ENCODE results near the gene NDUFB10.

Gene NDUFB10

DNA sequence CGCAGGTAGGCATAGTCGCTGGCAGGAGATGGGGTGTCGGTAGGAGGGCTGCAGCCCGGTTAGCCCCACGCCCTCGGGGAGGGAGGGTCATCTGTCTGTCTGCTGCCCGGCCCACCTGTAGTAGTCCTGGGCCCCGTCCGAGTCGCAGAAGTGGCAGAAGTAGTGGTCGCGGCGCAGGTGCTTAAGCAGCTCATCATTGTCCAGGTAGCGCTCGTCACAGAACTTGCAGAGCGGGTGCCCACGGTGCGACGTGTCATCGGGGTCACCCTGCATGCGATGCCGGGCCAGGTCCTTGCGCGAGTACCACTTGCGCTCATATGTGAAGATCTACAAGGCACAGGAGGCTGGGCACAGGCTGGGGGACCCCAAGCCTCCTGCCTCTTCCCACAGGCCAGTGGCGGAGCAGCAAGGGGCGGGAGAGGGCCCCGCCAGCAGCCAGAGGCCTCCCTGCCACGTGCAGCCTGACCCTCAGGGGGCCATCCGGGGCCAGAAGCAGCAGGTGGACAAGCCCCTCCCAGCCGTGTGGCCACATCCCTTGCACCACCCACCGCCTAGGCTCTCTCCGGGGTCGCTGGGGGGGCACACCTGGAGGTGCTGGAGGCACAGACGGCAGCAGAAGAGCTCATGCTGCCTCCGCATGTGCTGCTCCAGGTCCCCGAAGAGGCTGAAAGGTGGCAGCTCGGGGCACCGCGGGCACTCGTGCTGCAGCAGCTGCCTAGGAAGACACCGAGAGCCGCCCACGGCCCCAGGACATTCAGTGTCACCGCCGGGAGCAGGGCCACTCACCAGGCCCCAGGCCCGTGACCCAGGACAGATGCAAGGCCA is 43.3 kb downstream of the NDUFB10 start:
- DNase-seq (ENCODE audit: low read depth in 2 of 2) = no peak

DNA sequence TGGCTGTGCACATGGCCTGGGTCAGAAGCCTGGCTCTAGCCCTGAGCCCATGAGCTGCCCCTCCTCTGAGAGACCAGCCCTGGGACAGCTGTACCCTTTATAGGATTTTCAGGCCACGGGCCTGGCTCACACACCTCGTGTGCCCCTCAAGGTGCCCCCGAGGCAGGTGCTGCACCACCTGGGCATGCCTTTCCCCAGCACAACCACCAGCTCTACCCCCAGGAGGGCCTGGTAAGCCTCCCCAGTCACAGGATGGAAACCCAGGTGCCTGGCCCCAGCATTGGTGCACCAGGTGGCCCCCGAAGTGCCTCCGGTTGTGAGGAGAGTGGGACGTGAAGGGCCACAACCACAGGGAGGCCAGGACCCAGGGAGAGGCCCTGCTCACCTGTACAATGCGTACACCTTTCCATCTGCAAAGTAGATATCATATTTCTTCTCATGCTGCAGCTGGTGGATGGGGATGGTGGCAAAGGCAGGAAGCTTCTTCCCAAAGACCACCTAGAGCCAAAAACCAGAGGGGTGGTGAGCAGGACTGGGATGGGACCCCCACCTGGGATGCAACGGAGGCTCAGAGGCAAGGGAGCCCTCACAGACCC is 44.0 kb downstream of the NDUFB10 start:
- DNase-seq (ENCODE audit: low read depth in 2 of 2) = no peak

- peak; percentile 77 to 89 for DNase-seq (ENCODE audit: low read depth in 2 of 2)
Observed at GRCh38 chr16:2003827-2004641, 44.7 kb downstream of the NDUFB10 start.

- DNase-seq (ENCODE audit: low read depth in 2 of 2) = no peak
Observed at GRCh38 chr16:2004795-2005517, 45.6 kb downstream of the NDUFB10 start.

GRCh38 chr16:2005646-2006045 is 46.3 kb downstream of the NDUFB10 start:
- DNase-seq (ENCODE audit: low read depth in 2 of 2) = no peak

DNA sequence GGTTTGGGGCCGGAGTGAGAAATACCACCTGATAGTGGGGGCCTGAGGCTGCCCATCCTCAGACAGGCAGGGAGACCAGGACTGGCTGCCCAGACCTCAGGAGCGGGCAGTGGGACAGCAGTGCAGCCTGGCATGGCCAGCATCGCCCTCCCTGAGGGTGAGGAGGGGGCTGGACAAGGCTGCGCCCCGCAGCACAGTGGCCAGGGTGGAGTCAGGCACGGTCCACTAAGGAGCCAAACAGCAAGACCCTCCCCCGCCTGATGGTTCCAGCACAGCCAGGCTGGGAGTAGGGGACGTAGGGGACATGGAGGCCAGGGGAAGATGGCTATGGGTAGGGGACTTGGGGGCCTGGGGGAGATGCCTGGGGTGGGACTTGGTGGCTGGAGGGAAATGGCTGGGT is 47.0 kb downstream of the NDUFB10 start:
- DNase-seq (ENCODE audit: low read depth in 2 of 2) = no peak

- no peak for DNase-seq (ENCODE audit: low read depth in 2 of 2)
Observed at GRCh38 chr16:2007081-2007836, 47.9 kb downstream of the NDUFB10 start.

DNA sequence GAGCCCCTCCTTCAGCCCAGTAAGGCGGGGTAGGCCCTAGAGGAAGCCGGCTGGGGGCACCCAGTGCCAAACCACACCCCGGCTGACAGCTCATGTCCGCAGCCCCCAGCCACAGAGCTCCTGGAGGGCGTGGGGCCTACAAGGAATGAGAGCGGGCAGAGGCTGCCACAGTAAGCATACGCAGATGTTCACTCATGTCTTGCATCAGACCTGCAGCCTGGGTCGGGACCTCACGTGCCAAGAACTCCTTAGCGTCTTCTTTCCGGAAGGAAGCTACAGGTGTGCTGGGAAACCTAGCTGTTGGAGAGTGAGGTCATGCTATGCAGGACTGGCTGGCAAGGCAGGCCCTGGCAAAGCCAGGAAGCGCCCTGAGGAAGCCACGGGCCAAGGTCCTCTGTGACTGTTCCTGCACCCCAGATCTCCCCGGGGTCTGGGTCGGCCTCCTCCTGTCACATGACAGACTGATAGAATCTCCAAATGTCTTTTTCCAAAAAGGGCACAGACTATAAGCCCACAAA is 48.7 kb downstream of the NDUFB10 start:
- no peak for DNase-seq (ENCODE audit: low read depth in 2 of 2)

DNA sequence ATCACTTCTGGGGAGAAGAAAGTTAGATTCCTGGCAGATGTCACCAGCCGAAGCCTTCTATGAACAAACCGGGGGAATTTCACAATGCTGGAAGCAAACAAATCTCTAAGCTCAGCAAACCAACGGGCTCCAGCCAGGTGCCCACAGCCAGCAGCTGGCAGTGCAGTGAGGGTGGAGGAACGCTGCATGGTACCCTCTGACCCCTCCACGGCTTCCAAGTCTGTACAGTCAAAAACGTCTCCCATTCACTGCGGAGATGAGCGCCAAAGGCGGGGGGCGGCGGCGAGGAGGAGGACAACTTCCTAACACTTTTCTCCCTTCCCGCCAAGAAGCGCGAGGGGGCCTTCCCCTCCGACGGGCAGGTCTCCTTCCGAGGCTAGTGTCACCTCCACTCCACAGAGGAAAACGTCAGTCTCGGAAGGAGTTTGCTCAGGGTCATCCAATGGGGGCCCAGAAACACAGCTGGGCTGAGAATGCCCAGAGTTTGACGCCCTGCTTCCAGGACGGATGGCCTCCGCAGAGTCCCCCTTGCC is 49.4 kb downstream of the NDUFB10 start:
- no peak for DNase-seq (ENCODE audit: low read depth in 2 of 2)

DNA sequence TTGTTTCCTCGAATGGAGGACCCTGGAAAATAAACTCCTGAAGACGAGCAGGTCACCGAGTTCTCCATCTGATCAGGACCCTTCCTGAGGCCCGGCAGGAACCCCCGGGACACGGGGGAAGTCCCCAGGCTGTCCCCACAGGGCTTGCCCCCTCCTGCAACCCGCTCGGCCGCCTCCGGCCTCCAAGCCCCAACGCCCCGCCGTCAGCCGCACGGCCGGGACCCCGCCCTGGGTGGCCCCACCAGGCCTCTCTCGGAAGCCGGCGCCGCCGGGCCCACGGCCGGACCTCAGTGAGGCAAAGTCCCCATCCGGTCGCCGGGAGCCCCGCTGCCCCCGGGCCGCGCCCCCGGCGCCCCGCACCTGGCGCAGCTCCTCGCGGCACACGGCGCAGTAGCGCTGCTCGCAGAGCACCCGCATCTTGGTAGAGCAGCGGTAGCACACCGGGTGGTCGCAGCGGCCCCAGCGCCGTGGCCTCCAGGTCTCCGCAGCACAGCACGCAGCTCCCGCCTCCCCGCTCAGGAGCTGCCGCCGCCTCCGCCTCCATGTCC is 49.9 kb downstream of the NDUFB10 start:
- DNase-seq (ENCODE audit: low read depth in 2 of 2) = no peak

DNA sequence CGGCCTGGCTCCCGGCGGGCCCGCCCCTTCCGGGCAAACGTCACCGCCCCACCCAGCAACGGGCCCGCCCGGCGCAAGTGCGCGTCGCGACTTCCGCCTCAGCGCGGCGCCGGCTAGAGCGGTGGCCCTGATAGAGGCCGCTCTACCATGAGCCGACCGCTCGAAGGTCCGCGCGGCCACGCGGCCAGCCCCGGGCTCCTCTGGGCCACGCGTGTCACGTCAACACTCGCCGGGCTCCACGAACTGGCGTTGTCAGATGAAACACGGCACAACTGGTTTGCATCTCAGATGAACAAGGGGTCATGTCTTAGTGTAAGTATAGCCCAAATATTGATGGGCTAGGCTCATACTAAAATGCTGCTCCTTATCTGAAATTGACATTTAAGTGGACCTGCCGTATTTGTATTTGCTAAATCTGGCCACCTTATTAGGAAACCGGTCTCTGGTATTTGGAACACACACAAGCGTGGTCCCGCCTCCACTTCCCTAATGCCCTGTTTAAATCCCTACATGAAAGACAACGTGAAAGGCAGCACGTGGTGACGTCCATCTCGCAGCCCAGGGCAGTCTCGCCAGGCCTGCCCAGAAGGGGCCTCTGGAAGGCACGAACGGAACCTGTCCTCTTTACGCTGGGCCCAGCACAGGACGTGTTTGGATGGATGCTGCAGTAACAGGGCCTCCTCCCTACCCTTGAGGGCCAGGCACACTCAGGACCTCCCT is 50.6 kb downstream of the NDUFB10 start, which contains the start of gene ZNF598:
ZNF598 (minus strand) TSS at position 31 of the 720 bp plus-strand sequence.
- DNase-seq (ENCODE audit: low read depth in 2 of 2) = peak; percentile 56 to 69

All from stimulated activated CD4-positive, alpha-beta T cell treated with anti-CD3 and anti-CD28 coated beads, Interleukin-15, amount 100 ng/mL, for 48 hours (primary cell).